HG02623 (cell line): ENCODE measurements around the gene CCDC175.
A peak's percentile ranks its signal among the peaks of the same experiment; 100 is the strongest.

Source experiments
- ATAC-seq: cut with Tn5 transposase; IDR thresholded peaks from one replicate; pipeline ENCODE4 v1.9.1; 2021; ENCODE audit warnings: moderate library complexity; ENCODE audit not compliant: unreplicated experiment

Gene CCDC175

GRCh38 chr14:59576332-59577294 lies at the start of gene CCDC175:
Gene CCDC175, minus strand, starts transcription at chr14:59576812. Its CDS starts 37 bp downstream, at chr14:59576775.
- ATAC-seq, result peak; percentile 96

- ATAC-seq, result no peak
Measured at GRCh38 chr14:59622631-59623030, 46.0 kb upstream of the CCDC175 start.

GRCh38 chr14:59619061-59619460 lies 42.4 kb upstream of the CCDC175 start:
- no peak for ATAC-seq

GRCh38 chr14:59601056-59601455 lies 24.4 kb upstream of the CCDC175 start:
- ATAC-seq, result no peak

- ATAC-seq, result no peak
Measured at GRCh38 chr14:59600211-59600945, 23.8 kb upstream of the CCDC175 start.

- no peak for ATAC-seq
Measured at GRCh38 chr14:59595071-59595470, 18.5 kb upstream of the CCDC175 start.

- no peak for ATAC-seq
Measured at GRCh38 chr14:59591641-59592370, 15.2 kb upstream of the CCDC175 start.

GRCh38 chr14:59588101-59588500 lies 11.5 kb upstream of the CCDC175 start:
- ATAC-seq, result no peak

GRCh38 chr14:59585891-59586554 lies 9.4 kb upstream of the CCDC175 start:
- ATAC-seq, result no peak

GRCh38 chr14:59583755-59584154 lies 7.1 kb upstream of the CCDC175 start:
- ATAC-seq, result no peak

- ATAC-seq, result no peak
Measured at GRCh38 chr14:59582845-59583509, 6.4 kb upstream of the CCDC175 start.

- ATAC-seq, result no peak
Measured at GRCh38 chr14:59582161-59582560, 5.5 kb upstream of the CCDC175 start.

- ATAC-seq, result no peak
Measured at GRCh38 chr14:59580911-59581310, 4.3 kb upstream of the CCDC175 start.

GRCh38 chr14:59570122-59570521 lies 6.5 kb downstream of the CCDC175 start:
- ATAC-seq, result no peak

- no peak for ATAC-seq
Measured at GRCh38 chr14:59566725-59567124, 9.9 kb downstream of the CCDC175 start.

- no peak for ATAC-seq
Measured at GRCh38 chr14:59566296-59566695, 10.3 kb downstream of the CCDC175 start.

GRCh38 chr14:59565087-59565486 lies 11.5 kb downstream of the CCDC175 start:
- ATAC-seq, result no peak

- ATAC-seq, result no peak
Measured at GRCh38 chr14:59564366-59564765, 12.2 kb downstream of the CCDC175 start.

- ATAC-seq, result no peak
Measured at GRCh38 chr14:59547310-59547709, 29.3 kb downstream of the CCDC175 start.

GRCh38 chr14:59543873-59544272 lies 32.7 kb downstream of the CCDC175 start:
- ATAC-seq, result no peak
